Measurements from ENCODE around the gene TMEM196. TPM values are rescaled to one million over a fixed set of nuclear protein-coding genes. Genes with fewer than 3 reads are reported as not detected.
"Not testable (repeated sequence)": the region's sequence is repeated elsewhere in the genome, so short reads cannot be mapped to it uniquely, and the experiment has no call there.

TMEM196 gene
- total RNA-seq, 1 experiment from 2014 or later, result not detected

- DNase-seq (ENCODE audit: low read depth), result peak; percentile 12
These were observed 66.2 kb downstream of the TMEM196 start for GRCh38 chr7:19707240-19707639.

GRCh38 chr7:19705663-19706062, 67.8 kb downstream of the TMEM196 start:
- no peak for DNase-seq (ENCODE audit: low read depth)

- no peak for DNase-seq (ENCODE audit: low read depth)
These were observed 71.9 kb downstream of the TMEM196 start for GRCh38 chr7:19701471-19701870.

- DNase-seq (ENCODE audit: low read depth), result no peak
These were observed 72.5 kb downstream of the TMEM196 start for GRCh38 chr7:19700936-19701335.

- no peak for DNase-seq (ENCODE audit: low read depth)
These were observed 75.1 kb downstream of the TMEM196 start for GRCh38 chr7:19698331-19698730.

GRCh38 chr7:19696926-19697325, 76.5 kb downstream of the TMEM196 start:
- no peak for DNase-seq (ENCODE audit: low read depth)

- no peak for DNase-seq (ENCODE audit: low read depth)
These were observed 81.1 kb downstream of the TMEM196 start for GRCh38 chr7:19692111-19692828.

GRCh38 chr7:19690736-19691135, 82.7 kb downstream of the TMEM196 start:
- peak; percentile 46 for DNase-seq (ENCODE audit: low read depth)

GRCh38 chr7:19689130-19689529, 84.3 kb downstream of the TMEM196 start:
- DNase-seq (ENCODE audit: low read depth), result not testable (repeated sequence)

- DNase-seq (ENCODE audit: low read depth), result no peak
These were observed 91.8 kb downstream of the TMEM196 start for GRCh38 chr7:19681596-19681995.

- DNase-seq (ENCODE audit: low read depth), result peak; percentile 39
These were observed 96.2 kb downstream of the TMEM196 start for GRCh38 chr7:19677180-19677579.

GRCh38 chr7:19675816-19676215, 97.6 kb downstream of the TMEM196 start:
- no peak for DNase-seq (ENCODE audit: low read depth)

GRCh38 chr7:19674266-19674960, 99.0 kb downstream of the TMEM196 start:
- DNase-seq (ENCODE audit: low read depth), result peak; percentile 39

GRCh38 chr7:19670806-19671205, 102.6 kb downstream of the TMEM196 start:
- DNase-seq (ENCODE audit: low read depth), result peak; percentile 34

Other genes starting within 250 kb of the TMEM196 start
- 25.1 and 27.3 TPM in 2 replicates for gene POLR1F, start 64.6 kb downstream of the TMEM196 start, total RNA-seq (2014; rRNA removed; shearing (Covaris generic))